NOMO-1 (cell line): ENCODE measurements around the gene UPK2.
"Not testable (repeated sequence)": the region's sequence is repeated elsewhere in the genome, so short reads cannot be mapped to it uniquely, and the experiment has no call there.

ENCODE experiments used
- DNase-seq, 2 experiments: peaks; one replicate each; lab custom pipeline; 2025; ENCODE audit not compliant: unreplicated experiment in 2 of 2; lab: John Stamatoyannopoulos, UW

The UPK2 gene

DNA sequence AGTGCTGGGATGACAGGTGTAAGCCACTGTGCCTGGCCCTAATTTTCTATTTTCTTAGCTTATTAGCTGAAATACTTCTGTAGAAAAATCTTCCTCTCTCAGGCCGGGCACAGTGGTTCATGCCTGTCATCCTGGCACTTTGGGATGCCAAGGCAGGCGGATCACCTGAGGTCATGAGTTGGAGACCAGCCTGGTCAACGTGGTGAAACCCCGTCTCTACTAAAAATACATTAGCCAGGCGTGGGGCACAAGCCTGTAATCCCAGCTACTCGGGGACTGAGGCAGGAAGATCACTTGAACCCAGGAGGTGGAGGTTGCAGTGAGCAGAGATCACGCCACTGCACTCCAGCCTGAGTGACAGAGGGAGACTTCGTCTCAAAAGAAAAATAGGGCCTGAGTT lies 28.2 kb downstream of the UPK2 start:
- not testable (repeated sequence) for DNase-seq

GRCh38 chr11:118984825-118985224 lies 28.7 kb downstream of the UPK2 start:
- no peak for DNase-seq

DNA sequence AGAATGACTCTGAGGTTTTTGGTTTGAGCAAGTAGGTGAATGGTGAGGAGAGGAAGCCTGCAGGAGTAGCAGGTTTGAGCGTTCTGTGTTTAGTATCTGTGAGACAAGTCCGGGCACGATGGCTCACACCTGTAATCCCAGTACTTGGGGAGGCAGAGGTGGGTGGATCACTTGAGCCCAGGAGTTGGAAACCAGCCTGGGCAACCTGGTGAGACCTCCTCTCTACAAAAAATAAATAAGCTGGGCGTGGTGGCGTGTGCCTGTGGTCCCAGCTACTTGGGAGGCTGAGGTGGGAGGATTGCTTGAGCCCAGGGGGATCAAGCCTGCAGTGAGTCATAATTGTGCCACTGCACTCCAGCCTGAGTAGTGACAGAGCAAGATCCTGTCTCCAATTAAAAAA lies 32.2 kb downstream of the UPK2 start:
- no peak for DNase-seq

- DNase-seq = not testable (repeated sequence)
Measured at GRCh38 chr11:118991486-118992038, 35.5 kb downstream of the UPK2 start.

GRCh38 chr11:118996926-118997626 lies 41.0 kb downstream of the UPK2 start:
- peak; percentile 26 to 71 for DNase-seq

GRCh38 chr11:118997627-118998387 lies 41.7 kb downstream of the UPK2 start, which contains the start of gene CENATAC:
TSS of gene CENATAC (plus strand) at chr11:118998138. CDS start at chr11:118998198, 60 bp downstream.
- DNase-seq = peak; percentile 93 to 95

DNA sequence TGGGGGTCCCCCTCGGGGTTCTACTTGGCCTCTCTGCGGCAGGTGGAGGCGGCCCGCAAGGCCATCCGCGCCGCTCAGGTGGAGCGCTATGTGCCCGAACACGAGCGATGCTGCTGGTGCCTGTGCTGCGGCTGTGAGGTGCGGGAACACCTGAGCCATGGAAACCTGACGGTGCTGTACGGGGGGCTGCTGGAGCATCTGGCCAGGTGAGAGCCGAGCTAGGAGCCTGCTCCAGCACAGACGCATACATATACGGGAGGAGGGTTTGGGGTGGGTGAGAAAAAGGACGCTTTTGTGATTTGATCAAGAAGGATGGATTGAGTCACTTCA lies 42.3 kb downstream of the UPK2 start:
- DNase-seq = no peak

- DNase-seq = no peak
Measured at GRCh38 chr11:118998822-118999221, 42.7 kb downstream of the UPK2 start.

DNA sequence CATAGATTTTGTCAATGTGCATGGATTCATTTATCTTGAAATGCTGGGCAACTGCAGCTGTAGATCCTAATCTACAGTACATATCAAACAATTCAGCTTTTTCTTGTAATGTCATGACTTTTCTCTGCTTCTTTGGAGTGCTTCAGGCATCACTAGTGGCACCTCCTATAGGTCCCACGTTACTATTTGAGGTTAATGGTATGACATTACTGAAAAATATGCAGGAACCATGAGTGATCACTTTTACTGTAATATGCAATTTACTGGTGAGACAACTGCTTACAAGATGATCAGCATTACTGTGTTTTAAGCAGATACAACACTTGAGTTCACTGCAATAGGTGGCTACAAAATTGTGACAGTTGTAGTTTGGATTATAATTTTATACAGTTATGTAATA lies 44.8 kb downstream of the UPK2 start:
- no peak for DNase-seq

GRCh38 chr11:119006656-119007055 lies 50.6 kb downstream of the UPK2 start:
- DNase-seq = no peak
